PC-9 (cell line): ENCODE results near the gene SNTG2. TPM values are rescaled to one million over a fixed set of nuclear protein-coding genes. Genes with fewer than 3 reads are reported as not detected.

Experiments used
- BruUV-seq: library from RNA; stranded (reverse); fragments of 400-500 nt; replicated peaks from 2 replicates; lab custom pipeline; 2021; lab: Mats Ljungman, UMichigan
- CTCF ChIA-PET: fragments of 300-600 bp; sonication (Branson Sonifier 250); formaldehyde crosslinking; loops from one replicate; lab custom pipeline; 2022; ENCODE audit warnings: antibody characterized with exemption; lab: Charles Lee
- POLR2A ChIA-PET: fragments of 300-600 bp; sonication (Branson Sonifier 250); formaldehyde crosslinking; loops from one replicate; lab custom pipeline; 2022; ENCODE audit warnings: antibody characterized with exemption; ENCODE audit not compliant: unreplicated experiment; lab: Charles Lee
- DNase-seq, 2 experiments: peaks; one replicate each; pipeline versions ENCODE4 v3.0.0 to v3.0.0-alpha.2; 2015 to 2022; ENCODE audit warnings: mixed read lengths in 1 of 2
- H2AFZ ChIP-seq: fragments of 200-600 bp; sonication (generic); 2 replicates; pipeline ENCODE4 v1.8.1; 2017; ENCODE audit warnings: antibody characterized with exemption
- H3F3A ChIP-seq: fragments of 200-600 bp; sonication (generic); 2 replicates; pipeline ENCODE4 v1.8.1; 2017; ENCODE audit warnings: antibody characterized with exemption, mild to moderate bottlenecking, low read depth; ENCODE audit not compliant: insufficient read depth
- H3K27ac ChIP-seq: fragments of 200-600 bp; sonication (generic); 2 replicates; pipeline ENCODE4 v1.6.1; 2016; ENCODE audit warnings: mixed run types
- H3K27me3 ChIP-seq: fragments of 200-600 bp; sonication (generic); 2 replicates; pipeline ENCODE4 v1.6.1; 2016; ENCODE audit warnings: low read depth, mixed run types; ENCODE audit not compliant: insufficient read depth
- H3K36me3 ChIP-seq: fragments of 200-600 bp; sonication (generic); 2 replicates; pipeline ENCODE4 v1.6.1; 2016; ENCODE audit warnings: low read depth, mixed run types
- H3K4me1 ChIP-seq: fragments of 200-600 bp; sonication (generic); replicated peaks from 2 replicates; pipeline ENCODE4 v1.6.1; 2016; ENCODE audit warnings: mixed run types; ENCODE audit not compliant: insufficient read depth
- H3K4me2 ChIP-seq: fragments of 200-600 bp; sonication (generic); 2 replicates; pipeline ENCODE4 v1.6.1; 2017; ENCODE audit warnings: mixed run types
- H3K4me3 ChIP-seq: fragments of 200-600 bp; sonication (generic); 2 replicates; pipeline ENCODE4 v1.6.1; 2016; ENCODE audit warnings: mixed run types
- H3K79me2 ChIP-seq: fragments of 200-600 bp; sonication (generic); 2 replicates; pipeline ENCODE4 v1.6.1; 2017; ENCODE audit warnings: low read depth, mixed run types
- H3K9me2 ChIP-seq: fragments of 200-600 bp; sonication (generic); 2 replicates; pipeline ENCODE4 v1.8.1; 2017; ENCODE audit warnings: mild to moderate bottlenecking; ENCODE audit not compliant: insufficient read depth
- H3K9me3 ChIP-seq: fragments of 200-600 bp; sonication (generic); 2 replicates; pipeline ENCODE4 v1.8.1; 2016; ENCODE audit warnings: low read depth; ENCODE audit not compliant: insufficient read depth
- H4K20me1 ChIP-seq: fragments of 200-600 bp; sonication (generic); 2 replicates; pipeline ENCODE4 v1.8.1; 2017; ENCODE audit not compliant: insufficient read depth
- CTCF ChIP-seq: fragments of 200-600 bp; sonication (generic); conservative IDR thresholded peaks from 2 replicates; pipeline ENCODE4 v1.6.1; 2017; ENCODE audit warnings: mixed run types, antibody characterized with exemption, mild to moderate bottlenecking, moderate library complexity
- EZH2 ChIP-seq: fragments of 200-600 bp; sonication (generic); IDR thresholded peaks from 2 replicates; pipeline ENCODE4 v1.8.0; 2017; ENCODE audit warnings: antibody characterized with exemption, low read depth
- intact Hi-C: fragments of 100-400 bp; cut with micrococcal nuclease; formaldehyde crosslinking; loops from one replicate; pipeline ENCODE4 v1.10.0; 2022; ENCODE audit not compliant: unreplicated experiment
- total RNA-seq: library from RNA; stranded (reverse); gene quantifications from 2 replicates; pipeline ENCODE4 v1.2.3, GENCODE V29; 2021

Gene SNTG2
- total RNA-seq, 1 experiment from 2014 or later, result not detected

DNA sequence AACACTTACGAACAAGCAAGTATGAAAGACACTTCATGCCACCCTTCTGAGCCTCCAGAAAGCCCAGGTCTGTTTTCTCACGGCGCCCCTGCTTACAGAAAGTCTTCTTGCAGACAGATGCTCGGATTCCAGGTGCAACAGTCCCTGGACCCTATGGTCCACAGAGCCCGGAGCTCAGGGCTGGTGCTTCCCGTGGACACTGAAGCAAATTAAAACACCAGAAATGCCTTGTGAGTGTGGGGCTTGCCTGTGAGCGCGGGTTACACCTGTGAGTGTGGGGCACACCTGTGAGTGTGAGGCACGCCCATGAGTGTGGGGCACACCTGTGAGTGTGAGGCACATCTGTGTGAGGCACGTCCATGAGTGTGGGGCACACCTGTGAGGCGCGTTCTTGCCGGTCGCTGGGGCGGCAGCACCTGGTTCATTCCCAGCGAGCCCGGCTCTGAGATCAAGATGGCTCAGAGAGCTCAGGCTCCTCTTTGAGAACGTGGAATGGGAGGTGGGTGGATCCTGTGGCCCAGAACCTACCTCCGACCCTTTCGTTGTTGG, 257.4 kb downstream of the SNTG2 start:
- Histone ChIP-seq H3K27me3 (peaks cover 53% of the 10 kb centered on the region), H2AFZ (no peak overlapping the region), H3K27ac (no peak overlapping the region), H3K36me3 (no peaks in the 10 kb centered on the region), H3K9me3 (no peaks in the 10 kb centered on the region), H4K20me1 (peaks cover 4% of the 10 kb centered on the region; the same call in 1 of the 2 replicates), H3K9me2 (no peaks in the 10 kb centered on the region), H3K4me2 (no peak overlapping the region), H3K4me3 (no peak overlapping the region), H3F3A (no peaks in the 10 kb centered on the region), H3K79me2 (no peaks in the 10 kb centered on the region), H3K4me1 (no peaks in the 10 kb centered on the region)
- intact Hi-C loops, result no loop called here
- ChIA-PET POLR2A (no interaction called here), CTCF (no interaction called here)
- no peak for DNase-seq
- no peak for TF ChIP-seq EZH2
- no peak for TF ChIP-seq CTCF
- BruUV-seq, result no TSS peak

- no TSS peak for BruUV-seq
- Histone ChIP-seq H3K27ac (no peak overlapping the region), H3K36me3 (no peaks in the 10 kb centered on the region), H3K79me2 (no peaks in the 10 kb centered on the region), H3F3A (no peaks in the 10 kb centered on the region), H3K9me2 (no peaks in the 10 kb centered on the region), H3K4me2 (no peak overlapping the region), H4K20me1 (peaks cover 4% of the 10 kb centered on the region; the same call in 1 of the 2 replicates), H2AFZ (no peak overlapping the region), H3K27me3 (peaks cover 53% of the 10 kb centered on the region), H3K4me1 (no peaks in the 10 kb centered on the region), H3K9me3 (no peaks in the 10 kb centered on the region), H3K4me3 (no peak overlapping the region)
- intact Hi-C loops, result no loop called here
- TF ChIP-seq EZH2 (no peak), CTCF (no peak)
- DNase-seq, result no peak
- POLR2A ChIA-PET, result no interaction called here
- CTCF ChIA-PET, result no interaction called here
Observed at GRCh38 chr2:1208522-1208921, 257.9 kb downstream of the SNTG2 start.

DNA sequence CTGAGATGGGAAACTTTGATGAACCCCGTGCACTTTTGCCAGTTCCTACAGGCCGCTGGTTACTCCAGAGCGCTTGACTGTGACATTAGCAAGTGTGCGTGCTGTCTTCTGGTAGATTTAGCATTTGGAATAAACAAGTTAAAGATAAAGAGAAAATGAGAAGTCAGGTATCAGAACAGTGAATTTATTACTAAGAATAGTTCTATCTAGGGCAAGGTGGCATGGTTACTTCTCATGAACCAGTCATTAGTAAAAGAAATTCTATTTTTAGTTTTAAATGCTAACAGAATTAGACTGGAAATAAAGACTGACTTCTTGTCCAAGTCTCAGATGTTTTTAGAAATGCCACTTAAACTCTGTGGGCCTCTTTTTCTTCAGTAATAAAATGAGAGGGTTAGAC, 258.6 kb downstream of the SNTG2 start:
- no peaks in the 10 kb centered on the region for H3K36me3 ChIP-seq
- no peak overlapping the region for H2AFZ ChIP-seq
- TF ChIP-seq CTCF (no peak), EZH2 (no peak)
- no peak overlapping the region for H3K4me2 ChIP-seq
- no TSS peak for BruUV-seq
- H3K9me2 ChIP-seq, result no peaks in the 10 kb centered on the region
- H3F3A ChIP-seq, result no peaks in the 10 kb centered on the region
- POLR2A ChIA-PET, result no interaction called here
- no peak overlapping the region for H3K27ac ChIP-seq
- H3K27me3 ChIP-seq, result peaks cover 53% of the 10 kb centered on the region
- H3K79me2 ChIP-seq, result no peaks in the 10 kb centered on the region
- CTCF ChIA-PET, result no interaction called here
- DNase-seq, result no peak
- H3K4me3 ChIP-seq, result no peak overlapping the region
- no peaks in the 10 kb centered on the region for H3K9me3 ChIP-seq
- intact Hi-C loops, result no loop called here
- H4K20me1 ChIP-seq, result peaks cover 4% of the 10 kb centered on the region; the same call in 1 of the 2 replicates
- no peaks in the 10 kb centered on the region for H3K4me1 ChIP-seq
